ENCODE results near the gene PLEKHB1.
A peak's percentile ranks its signal among the peaks of the same experiment; 100 is the strongest.

PLEKHB1 gene, protein sequence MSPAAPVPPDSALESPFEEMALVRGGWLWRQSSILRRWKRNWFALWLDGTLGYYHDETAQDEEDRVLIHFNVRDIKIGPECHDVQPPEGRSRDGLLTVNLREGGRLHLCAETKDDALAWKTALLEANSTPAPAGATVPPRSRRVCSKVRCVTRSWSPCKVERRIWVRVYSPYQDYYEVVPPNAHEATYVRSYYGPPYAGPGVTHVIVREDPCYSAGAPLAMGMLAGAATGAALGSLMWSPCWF

DNA sequence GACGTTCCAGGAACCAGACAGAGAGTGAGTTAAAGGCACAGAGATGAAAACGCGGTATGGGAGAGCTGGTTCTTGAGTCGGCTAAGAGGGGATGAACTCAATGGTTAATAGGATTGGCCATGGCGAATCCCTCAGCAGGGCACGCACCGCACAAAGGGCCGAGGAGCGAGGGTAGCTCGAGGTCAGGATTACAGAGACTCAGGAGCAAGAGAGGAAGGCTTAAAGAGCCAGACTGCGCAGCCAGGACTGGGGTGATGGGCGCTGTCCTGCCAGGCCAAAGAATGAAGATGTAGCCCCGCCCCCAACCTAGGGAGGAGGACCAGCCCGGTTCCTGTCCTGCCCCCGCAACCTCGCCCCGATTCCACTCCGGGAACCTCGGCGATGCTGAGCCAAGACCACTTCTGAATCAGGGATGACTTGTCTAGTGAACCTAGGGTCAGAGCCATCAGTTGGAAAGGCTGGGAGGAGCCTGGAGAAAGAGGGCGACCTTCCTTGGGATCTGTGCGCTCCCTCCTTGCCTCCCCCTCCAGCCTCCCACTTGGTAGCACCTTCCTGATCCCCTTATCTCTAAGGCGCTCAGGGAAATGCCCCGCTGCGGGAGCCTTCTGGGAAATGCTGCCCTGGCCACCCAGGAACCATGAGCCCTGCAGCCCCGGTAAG is at the start of gene PLEKHB1:
TSS of gene PLEKHB1 (plus strand) at position 610 of the 660 bp plus-strand sequence. CDS start at position 638, 28 bp downstream.
- DNase-seq (ENCODE audit: low spot score): no peak

DNA sequence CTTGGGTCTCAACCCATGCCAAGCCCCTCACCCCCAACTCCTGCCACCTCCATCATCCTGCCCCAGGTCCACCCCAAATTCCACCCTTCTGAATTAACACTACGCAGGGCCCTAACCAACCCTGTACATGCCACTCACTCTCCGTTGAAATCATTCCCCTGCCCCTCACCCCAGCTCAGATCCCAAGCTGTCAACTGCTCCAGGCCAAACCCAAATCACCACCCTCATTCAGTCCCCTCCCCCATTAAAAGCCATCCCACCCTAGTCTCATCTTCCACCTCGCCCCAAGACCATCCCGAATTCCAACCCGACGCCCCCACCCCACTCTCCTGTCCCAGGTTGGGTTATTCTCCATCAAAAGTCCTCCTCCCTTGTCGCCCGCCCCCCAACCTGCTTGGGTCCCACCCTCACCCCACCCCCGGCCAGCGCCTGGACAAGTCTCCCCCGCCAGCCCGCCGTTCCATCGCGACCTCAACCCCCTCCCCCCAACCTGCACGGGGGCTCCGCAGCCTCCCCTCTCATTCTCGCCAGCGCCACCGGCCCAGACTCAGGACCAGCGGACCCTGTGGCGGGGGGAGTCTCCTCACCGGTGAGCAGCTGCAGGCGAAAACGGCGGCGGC is 48.9 kb upstream of the PLEKHB1 start:
- DNase-seq (ENCODE audit: low spot score): no peak

DNA sequence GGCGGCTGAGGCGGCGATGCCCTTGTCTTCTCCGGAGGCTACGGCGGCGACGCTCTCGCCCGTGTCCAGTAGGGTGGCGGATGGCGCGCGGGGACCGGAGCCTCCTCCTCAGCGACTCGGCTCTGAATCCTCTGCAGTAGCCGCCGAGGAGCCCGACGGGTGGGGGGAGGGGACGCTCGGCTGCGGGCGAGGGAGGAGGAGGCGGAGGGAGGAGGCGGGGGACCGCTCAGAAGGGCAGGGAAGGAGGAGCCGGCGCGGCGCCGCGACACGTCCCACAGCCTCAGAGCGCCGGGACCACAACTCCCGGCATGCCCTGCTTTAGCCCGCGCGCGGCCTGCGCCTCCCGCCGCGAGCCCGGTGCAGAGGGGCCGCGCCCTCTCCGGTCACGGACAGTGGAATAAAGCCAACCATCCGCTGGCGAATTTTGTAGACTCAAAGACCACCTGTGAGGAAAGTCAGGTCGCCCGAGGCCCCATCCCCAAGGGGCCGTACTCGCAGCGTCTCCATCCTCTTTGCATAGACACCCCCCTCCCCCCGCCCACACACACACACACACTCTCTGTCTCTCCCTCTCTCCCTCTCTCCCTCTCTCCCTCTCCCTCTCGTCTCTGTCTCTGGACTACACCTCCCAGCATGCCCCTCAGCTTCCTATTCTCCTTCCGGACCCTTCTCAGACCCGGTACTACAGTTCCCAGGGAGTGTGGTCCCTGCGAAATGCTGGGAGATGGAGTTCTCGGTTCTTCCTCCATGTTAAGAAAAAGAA is 48.2 kb upstream of the PLEKHB1 start, which contains the start of gene FAM168A:
TSS of gene FAM168A (minus strand) at position 157 of the 763 bp plus-strand sequence. CDS start 129,638 bp downstream, outside the sequence.
- DNase-seq (ENCODE audit: low spot score): peak; percentile 94

DNA sequence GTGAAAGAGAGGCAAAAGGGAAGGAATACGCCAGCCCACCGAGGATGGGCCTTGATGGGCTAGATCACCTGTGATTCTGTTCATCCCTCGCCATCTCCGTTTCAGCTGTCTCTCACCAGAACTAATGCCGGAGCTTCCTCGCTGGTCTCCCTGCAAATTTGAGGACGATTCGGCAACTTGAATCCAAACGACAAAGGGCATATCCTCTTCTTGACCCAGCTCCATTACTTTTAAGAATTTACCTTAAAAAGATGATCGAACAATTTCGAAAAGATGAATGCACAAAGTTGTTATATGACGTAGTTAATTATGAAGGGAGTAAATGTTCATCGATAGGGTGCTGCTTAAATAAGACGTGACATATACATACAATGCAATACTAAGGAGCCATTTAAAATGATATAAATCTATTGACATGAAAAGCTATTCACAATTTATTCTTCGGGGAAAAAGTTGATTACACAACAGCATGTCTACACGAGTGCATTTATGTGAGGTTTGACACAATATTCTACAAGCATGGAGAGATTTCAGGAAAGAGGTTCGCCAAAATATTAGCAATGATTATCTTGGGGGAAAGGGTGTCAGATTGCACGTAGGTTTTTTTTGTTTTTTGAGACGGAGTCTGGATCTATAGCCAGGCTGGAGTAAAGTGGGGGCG is 47.5 kb upstream of the PLEKHB1 start:
- DNase-seq (ENCODE audit: low spot score): no peak

DNA sequence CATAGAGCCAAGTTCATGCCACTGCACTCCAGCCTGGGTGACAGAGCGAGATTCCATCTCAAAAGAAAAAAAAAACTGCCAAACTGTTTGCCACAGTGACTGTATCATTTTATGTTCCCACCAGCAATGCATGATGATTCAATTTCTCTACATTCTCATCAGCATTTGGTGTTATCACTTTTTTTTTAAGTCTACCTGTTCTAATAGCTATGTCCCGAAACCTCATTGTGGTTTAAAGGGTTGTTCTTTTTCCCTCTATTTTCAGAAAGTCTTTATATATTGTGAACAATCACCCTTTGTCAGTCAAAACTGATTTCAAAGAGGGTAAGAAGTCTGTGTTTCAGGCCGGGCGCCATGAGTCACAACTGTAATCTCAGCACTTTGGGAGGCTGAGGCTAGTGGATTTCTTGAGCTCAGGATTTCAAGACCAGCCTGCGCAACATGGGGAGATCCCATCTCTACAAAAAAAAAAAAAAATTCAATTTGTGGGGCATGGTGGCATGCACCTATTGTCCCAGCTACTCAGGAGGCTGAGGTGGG is 33.7 kb upstream of the PLEKHB1 start:
- DNase-seq (ENCODE audit: low spot score): no peak

DNA sequence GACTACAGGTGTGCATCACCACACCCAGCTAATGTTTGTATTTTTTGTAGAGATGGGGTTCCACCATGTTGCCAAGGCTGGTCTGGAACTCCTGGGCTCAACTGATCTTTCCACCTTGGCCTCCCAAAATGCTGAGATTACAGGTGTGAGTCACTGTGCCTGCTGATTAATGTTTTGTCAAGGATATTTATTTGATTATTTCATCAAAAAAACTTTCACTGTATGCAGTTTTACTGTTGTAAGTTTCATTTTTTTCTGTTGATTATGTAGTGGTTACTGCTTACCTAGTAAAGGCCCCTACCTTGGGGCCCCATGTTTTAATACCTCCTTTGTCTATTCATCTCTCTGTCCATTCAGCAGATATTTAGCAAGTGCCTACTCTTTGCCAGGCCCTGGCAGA is 31.8 kb upstream of the PLEKHB1 start:
- no peak for DNase-seq (ENCODE audit: low spot score)

DNA sequence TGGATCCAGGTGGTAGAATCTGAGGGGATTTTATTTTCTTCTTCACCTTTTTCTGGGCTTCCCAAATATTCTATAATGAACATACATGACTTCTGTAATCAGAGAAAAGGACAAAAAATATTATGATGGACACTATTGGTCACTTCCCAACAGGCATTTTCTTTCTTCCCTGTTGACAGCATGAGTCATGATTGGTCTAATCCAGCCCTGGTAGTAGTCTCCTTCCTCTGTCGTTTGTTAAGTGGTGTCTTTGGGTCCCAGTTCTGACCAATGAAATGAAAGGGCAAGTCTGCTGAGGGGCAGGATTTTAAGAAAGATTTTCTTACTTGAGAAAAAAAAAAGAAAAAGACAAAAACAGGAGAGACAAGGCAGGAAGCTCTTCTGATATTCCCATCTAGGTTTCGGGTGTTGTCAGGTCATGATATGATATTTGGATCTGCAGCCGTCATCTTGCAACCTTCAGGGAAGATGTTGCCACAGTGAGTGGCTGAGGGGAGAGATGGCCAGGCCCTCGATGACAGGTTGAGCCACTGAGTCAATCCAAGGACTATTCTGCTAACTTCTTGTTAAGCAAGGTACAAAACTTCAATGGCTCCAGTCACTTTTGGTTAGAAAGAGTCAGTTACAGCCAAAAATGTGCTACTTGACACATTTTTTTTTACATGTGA is 23.3 kb upstream of the PLEKHB1 start:
- no peak for DNase-seq (ENCODE audit: low spot score)

DNA sequence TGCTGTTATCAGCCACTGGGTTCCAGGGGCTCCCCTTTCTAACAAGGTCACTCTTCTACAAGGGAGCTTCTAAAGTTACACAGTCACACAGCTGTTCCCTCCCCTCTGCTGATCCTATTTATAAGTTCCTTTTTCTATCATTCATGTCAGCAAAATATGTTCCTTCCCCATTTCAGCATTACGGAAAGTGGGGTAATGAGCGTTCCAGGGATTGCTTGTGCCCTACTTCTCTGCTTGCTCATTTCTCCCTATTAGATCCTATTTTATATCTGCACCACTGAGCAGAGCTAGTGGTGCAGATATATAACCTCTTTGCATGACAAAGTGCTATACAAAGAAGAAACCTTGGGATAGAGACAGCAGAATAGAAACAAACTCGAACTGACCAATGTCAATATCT is 22.7 kb upstream of the PLEKHB1 start:
- DNase-seq (ENCODE audit: low spot score): no peak

DNA sequence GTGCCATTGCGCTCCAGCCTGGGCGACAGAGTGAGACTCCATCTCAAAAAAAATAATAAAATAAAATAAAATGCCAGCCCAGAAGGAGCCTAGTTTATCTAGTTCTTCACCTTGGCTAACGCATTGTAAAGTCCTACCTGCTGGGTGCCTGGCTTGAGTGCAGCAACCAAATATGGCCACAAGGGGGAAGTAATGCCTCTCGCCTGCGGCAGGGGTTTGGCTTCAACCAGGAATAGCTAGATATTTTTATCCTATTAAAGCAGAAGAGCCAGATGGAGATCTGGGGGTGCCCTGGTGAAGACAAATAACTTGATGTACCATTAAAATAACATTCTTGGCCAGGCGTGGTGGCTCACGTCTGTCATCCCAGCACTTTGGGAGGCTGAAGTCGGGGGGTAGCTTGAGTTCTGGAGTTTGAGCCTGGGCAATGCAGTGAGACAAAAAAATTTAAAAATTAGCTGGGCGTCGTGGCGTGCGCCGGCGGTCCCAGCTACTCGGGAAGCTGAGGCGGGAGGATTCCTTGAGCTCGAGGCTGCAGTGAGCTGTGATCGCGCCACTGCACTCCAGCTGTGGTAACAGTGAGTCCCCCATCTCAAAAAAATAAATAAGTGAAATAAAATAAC is 20.6 kb upstream of the PLEKHB1 start:
- peak; percentile 73 for DNase-seq (ENCODE audit: low spot score)

DNA sequence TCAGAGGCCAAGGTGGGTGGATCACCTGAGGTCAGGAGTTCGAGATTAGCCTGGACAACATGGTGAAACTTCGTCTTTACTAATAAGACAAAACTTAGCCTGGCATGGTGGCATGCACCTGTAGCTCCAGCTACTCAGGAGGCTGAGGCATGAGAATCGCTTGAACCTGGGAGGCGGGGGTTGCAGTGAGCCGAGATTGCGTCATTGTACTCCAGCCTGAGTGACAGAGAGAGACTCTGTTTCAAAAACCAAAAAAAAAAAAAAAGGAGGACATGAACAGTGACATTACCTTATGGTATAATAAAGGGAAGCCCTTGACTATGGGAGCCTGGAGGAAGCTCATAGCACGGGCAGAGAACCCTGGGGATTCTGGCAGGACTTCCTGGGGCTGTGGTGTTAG is 16.5 kb upstream of the PLEKHB1 start:
- DNase-seq (ENCODE audit: low spot score): no peak

DNA sequence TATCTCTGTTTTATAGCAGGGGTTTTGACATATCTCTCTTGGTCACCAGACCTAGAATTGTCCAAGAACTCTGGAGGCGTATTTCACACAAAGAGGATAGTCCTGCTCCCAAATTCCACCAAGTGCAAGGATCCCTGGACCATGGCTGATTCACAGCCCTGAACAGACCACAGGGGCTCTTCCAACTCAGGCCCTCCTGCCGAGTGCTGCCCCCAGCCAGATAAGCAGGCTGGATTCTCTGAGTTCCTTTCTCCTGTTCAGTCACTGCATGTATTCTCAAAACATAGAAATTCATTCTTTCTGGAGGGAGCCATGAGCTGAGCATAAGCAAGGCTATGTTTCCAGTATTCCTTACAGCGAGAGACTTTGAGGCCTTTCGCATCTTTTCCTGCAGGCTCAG is 13.4 kb upstream of the PLEKHB1 start:
- no peak for DNase-seq (ENCODE audit: low spot score)

DNA sequence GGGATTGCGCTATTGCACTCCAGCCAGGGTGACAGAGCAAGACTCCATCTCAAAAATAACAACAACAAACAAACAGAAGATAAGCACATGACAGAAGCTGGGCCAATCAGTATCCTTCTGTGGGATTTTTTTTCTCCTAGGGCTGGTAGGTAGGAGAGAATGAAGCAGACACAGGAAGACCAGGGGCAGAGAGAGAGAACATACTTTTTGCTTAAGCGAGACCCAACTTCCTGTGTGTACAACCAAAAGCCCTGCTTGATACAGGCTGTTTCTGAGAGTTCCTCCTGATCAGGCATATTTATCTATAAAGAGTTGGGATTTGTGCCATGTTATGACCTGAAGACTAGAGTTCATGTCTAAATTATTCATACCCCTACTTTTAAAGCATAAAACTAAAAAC is 12.4 kb upstream of the PLEKHB1 start:
- DNase-seq (ENCODE audit: low spot score): no peak

DNA sequence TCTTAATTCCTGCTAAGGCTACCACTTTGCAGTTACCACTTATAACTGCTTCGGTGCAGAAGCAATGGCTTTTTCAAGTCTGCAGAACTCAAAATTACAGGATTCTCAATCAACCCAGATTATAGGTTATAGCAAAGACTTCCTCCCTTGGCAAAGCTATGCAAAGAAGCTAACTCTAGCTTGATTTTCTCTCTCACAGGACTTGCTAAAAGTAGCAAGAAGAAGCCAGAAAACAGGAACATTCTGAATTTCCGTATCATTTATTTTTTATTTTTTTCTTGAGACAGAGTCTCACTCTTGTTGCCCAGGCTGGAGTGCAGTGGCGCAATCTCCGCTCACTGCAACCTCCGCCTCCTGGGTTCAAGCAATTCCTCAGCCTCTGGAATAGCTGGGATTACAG is 10.7 kb upstream of the PLEKHB1 start:
- no peak for DNase-seq (ENCODE audit: low spot score)

DNA sequence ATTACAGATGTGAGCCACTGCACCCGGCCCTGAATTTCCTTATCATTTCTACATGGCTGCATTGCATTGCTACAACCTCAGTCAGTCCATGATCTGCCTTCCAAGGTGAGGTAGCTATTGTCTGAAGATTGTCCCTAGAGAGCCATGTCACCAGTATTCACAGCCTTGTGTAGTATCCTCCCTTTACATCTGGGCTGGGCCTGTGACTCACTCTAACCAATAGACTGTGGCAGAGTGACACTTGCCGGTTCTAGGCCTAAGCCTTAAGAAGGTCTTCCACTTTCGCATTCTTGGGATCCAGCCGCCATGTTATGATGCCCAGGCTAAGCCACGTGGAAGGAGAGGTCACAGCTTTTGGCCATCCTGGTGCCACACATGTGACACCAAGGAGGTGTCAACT is 10.1 kb upstream of the PLEKHB1 start:
- no peak for DNase-seq (ENCODE audit: low spot score)

DNA sequence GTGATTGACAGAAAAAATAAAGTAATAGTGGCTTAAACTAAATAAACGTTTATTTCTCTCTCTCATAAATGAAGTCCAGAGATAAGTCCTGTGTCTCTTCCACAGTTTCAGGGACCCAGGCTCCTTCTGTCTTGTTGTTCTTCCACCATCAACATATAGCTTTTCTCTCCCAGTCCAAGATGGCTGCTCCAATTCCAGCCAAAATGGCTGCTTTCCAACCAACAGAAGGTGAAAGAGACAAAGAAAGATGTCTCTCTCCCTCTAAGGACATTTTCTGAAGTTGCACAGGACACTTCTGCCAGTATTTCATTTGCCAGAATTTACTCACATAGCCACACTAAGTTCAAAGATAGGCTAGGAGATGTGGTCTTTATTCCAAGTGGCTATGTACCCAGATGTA is 9.4 kb upstream of the PLEKHB1 start:
- DNase-seq (ENCODE audit: low spot score): no peak

DNA sequence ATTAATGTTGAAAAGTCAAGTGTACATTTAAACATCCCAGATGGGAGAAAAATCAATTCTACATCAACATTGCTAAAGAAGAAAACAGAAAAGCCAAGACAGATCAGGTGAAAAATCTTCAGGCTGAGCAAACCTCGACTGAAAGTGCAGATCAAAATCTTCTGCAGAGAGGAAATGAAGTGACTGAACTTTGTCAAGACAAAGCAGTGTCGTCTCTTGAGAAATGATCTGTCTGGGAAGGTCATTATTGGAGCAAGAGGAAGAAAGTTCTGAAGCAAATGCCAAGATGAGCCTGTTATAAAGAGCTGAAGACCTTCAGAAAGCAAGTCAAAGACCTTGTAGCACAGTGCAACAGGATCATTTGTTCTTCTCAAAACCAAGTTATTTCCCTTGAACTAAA is 5.8 kb upstream of the PLEKHB1 start:
- DNase-seq (ENCODE audit: low spot score): no peak

DNA sequence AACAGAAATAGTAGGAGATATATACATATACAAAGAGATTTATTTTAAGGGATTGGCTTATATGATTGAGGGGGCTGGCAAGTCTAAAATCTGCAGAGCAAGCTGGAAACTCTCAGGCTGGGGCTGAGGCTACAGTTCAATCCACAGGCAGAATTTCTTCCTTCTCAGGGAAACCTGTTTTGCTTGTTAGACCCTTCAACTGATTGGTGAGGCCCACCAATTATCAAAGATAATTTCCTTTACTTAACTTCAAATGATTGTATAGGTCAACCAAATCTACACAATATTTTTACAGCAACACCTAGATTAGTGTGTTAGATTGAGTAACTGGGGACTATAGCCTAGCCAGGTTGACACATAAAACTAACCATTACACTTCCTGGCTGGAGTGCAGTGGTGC is 4.7 kb upstream of the PLEKHB1 start:
- no peak for DNase-seq (ENCODE audit: low spot score)

DNA sequence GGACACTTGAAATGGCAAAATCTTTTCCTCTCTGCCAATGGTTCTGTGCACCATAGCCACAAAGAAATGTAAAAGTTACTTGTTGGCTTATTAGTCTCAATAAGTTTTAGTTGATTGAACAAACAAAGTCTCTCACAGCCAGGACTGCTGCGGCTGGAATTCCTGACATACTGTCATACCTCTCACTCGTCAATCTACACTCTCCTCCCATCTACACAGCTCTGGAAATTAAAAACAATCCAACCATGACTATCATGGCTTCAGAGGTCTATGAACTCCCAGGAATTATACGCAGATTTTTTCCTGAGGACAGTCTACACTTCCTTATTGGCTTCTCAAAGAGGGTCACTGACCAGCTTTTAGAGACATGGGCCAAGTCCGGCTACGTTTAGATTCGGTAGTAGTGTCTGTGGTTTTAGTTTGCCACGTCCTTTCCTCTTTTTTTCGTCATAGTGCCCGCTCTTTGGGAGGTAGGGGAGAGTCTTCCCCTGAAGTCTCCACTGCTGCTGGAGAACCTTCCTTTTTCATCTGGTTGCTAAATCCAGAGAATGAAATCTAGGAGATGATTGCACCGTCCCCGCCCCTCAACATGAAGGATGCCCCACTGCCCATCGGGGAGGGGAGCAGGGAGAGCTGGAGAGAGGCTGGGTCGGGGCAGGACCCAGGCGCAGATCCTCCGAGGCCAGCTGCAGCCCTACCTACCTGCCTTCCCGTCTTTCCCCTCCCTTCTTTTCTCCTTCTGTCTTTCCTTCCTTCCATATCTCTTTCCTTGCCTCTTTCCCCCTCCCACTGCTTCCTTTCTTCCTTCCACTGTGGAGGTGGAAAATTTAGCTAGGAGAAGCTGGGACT is 1.0 kb upstream of the PLEKHB1 start:
- DNase-seq (ENCODE audit: low spot score): no peak

DNA sequence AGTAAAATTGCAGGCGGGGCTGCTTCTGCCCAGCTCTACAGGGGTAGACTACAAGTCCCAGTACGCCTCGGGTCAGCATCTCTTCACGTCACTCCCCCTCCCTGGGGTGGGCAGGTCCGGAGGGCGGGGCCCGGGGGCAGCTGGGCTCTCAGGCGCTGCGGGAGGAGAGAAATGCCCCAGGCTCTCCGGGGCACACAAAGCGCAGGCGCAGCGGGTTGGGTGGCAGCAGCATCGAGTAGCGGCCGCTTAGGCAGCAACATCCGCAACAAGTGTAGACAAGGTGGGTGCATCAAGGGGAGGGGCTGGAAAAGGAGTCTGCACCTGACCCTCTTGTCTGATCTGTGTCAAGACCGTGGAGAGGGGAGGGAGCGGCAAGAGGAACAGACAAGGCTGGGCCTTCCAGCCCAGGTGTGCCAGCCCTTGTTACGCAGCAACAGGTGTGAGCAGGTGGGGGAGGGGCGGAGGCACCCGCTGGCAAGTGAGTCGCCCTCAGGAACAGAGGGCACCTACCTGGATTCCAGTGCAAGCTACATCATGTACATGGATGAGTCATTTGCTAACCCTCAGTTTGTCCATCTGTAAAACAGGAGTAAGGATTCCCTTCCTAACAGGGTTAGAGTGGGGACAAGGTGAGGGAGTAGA is 1.2 kb downstream of the PLEKHB1 start:
- peak; percentile 95 for DNase-seq (ENCODE audit: low spot score)
